GM19240 (cell line): ENCODE measurements around the gene PIGV.
A peak's percentile ranks its signal among the peaks of the same experiment; 100 is the strongest.

ENCODE experiments used
- DNase-seq: peaks from one replicate; pipeline ENCODE4 v3.0.0; 2011; ENCODE audit warnings: low spot score; ENCODE audit not compliant: insufficient read length

The PIGV gene

GRCh38 chr1:26787706-26788514, at the start of gene PIGV:
Gene PIGV, plus strand, starts transcription at chr1:26787950. Its CDS starts 2,866 bp downstream, at chr1:26790816.
- peak; percentile 85 for DNase-seq

GRCh38 chr1:26739329-26739914, 48.3 kb upstream of the PIGV start:
- no peak for DNase-seq

- DNase-seq = no peak
Measured at GRCh38 chr1:26740023-26740634, 47.6 kb upstream of the PIGV start.

- DNase-seq = no peak
Measured at GRCh38 chr1:26740952-26741351, 46.8 kb upstream of the PIGV start.

- DNase-seq = no peak
Measured at GRCh38 chr1:26743426-26744059, 44.2 kb upstream of the PIGV start.

- peak; percentile 69 for DNase-seq
Measured at GRCh38 chr1:26744075-26744959, 43.4 kb upstream of the PIGV start.

GRCh38 chr1:26745191-26745590, 42.6 kb upstream of the PIGV start:
- DNase-seq = no peak

GRCh38 chr1:26747048-26747447, 40.7 kb upstream of the PIGV start:
- no peak for DNase-seq

GRCh38 chr1:26748351-26748750, 39.4 kb upstream of the PIGV start:
- no peak for DNase-seq

GRCh38 chr1:26749458-26749857, 38.3 kb upstream of the PIGV start:
- no peak for DNase-seq

GRCh38 chr1:26750428-26750827, 37.3 kb upstream of the PIGV start:
- DNase-seq = no peak

GRCh38 chr1:26752519-26752918, 35.2 kb upstream of the PIGV start:
- DNase-seq = no peak

- no peak for DNase-seq
Measured at GRCh38 chr1:26754086-26754874, 33.5 kb upstream of the PIGV start.

- no peak for DNase-seq
Measured at GRCh38 chr1:26758358-26758757, 29.4 kb upstream of the PIGV start.

GRCh38 chr1:26759531-26759930, 28.2 kb upstream of the PIGV start:
- DNase-seq = no peak

GRCh38 chr1:26761217-26761616, 26.5 kb upstream of the PIGV start:
- DNase-seq = no peak

- no peak for DNase-seq
Measured at GRCh38 chr1:26767714-26768113, 20.0 kb upstream of the PIGV start.

- no peak for DNase-seq
Measured at GRCh38 chr1:26768755-26769154, 19.0 kb upstream of the PIGV start.

GRCh38 chr1:26771285-26771642, 16.5 kb upstream of the PIGV start:
- no peak for DNase-seq

GRCh38 chr1:26771643-26772321, 16.0 kb upstream of the PIGV start:
- DNase-seq = peak; percentile 25
